Measurements from ENCODE around the gene ARHGAP6. TPM values are rescaled to one million over a fixed set of nuclear protein-coding genes. Genes with fewer than 3 reads are reported as not detected.
A peak's percentile ranks its signal among the peaks of the same experiment; 100 is the strongest.
"Not testable (repeated sequence)": the region's sequence is repeated elsewhere in the genome, so short reads cannot be mapped to it uniquely, and the experiment has no call there.

ARHGAP6 gene
- polyA plus RNA-seq, 2 of the 4 experiments (the other 2 are of a cell fraction): 0.04 TPM; not detected in 1

DNA sequence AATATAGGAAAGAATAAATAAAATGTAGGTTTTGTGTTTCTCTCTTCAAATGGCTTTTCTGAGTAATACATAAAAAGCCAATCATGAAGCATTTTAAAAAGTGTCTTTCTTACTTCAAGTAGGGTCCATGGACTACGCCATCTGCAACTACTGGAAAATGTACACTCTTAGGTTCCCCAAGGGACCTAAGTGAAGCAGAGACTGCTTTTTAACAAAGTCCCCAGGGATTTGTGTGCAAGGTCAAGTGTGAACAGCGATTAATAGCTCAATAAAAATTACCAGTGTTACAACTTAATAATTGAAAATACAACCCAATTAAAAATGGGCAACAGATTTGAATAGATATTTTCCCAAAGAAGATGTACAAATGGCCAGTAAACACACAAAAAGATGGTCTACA is 84.9 kb downstream of the ARHGAP6 start:
- H3K4me3 ChIP-seq: no peak overlapping the region
- no peak for ATAC-seq
- no peaks in the 10 kb centered on the region for H3K4me1 ChIP-seq
- ChIA-PET POLR2A (no interaction called here), CTCF (no interaction called here)
- H3K9me3 ChIP-seq: no peaks in the 10 kb centered on the region
- no peak overlapping the region for H3K4me2 ChIP-seq
- FAIRE-seq: peak; percentile 98
- no peak overlapping the region for H3K27ac ChIP-seq
- no peak for TF ChIP-seq NR3C1 (IDR thresholded peaks at IDR 0.05)
- no peak for TF ChIP-seq CEBPB (IDR thresholded peaks at IDR 0.05)
- TF ChIP-seq SREBF2 (IDR thresholded peaks at IDR 0.05): no peak
- no peak for TF ChIP-seq JUN (IDR thresholded peaks at IDR 0.05)
- TF ChIP-seq ZFP36 (IDR thresholded peaks at IDR 0.05; ENCODE audit: borderline replicate concordance, partially characterized antibody): no peak
- TF ChIP-seq EHF (CRISPR knock-in tag; IDR thresholded peaks at IDR 0.05): no peak
- no peak for TF ChIP-seq MAFK (IDR thresholded peaks at IDR 0.05; ENCODE audit: partially characterized antibody)
- no peak for TF ChIP-seq SMC3 (IDR thresholded peaks at IDR 0.05)
- TF ChIP-seq KDM5A (IDR thresholded peaks at IDR 0.05): no peak
- TF ChIP-seq MAZ (IDR thresholded peaks at IDR 0.05; ENCODE audit: borderline replicate concordance, low read depth, low read length): no peak
- DNase-seq (ENCODE audit: low read depth in 1 of 2, low spot score in 1 of 2): no peak
- 29% methylated on average over 2 of the region's 2 CpGs for WGBS (ENCODE audit: missing lambda C conversion rate)

DNA sequence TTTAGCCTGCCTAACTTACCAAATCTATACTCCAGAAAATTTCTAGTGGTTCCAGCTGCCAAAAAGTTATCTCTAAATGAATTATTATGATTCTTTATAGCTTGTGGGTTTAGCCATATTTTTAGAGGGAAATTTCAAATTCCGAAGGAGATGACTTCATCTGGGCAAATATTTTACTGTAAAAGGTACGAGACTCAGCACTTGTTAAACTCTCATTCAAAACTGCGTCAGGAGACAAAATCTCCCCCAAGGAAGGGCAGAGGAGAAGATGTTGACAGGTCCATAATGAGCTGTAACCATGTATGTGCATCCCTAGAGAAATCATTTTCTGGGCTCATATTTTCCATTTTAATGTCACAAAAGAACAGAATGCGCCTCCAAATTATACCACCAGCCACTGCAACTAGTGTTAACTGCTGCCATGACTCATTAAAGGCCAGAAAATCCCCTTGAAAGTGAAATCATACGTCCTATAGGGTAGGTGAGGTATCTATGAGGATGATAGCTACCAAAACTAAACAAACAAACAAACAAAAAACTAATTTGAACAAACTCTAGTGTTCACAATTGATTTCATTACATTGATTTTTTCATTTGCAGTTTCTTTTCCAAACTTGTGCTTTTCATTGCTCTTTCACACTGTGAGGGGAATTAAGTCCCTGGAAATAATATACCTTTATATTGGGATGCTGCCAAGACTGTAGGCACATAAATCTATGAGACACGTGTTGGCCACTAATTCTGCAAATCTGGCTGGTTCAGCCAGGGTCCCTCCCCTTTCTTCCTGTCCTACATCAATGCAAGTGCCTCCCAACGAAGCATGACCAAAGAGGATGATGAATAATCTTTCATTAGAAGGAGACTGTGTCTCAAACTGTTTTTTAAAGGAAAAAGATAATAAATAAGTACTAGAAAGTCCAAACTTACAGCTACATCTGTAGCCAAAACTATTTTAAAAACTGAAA is 85.8 kb downstream of the ARHGAP6 start:
- Histone ChIP-seq H3K4me3 (no peak overlapping the region), H3K27ac (no peak overlapping the region), H3K9me3 (no peaks in the 10 kb centered on the region), H3K4me2 (no peak overlapping the region), H3K4me1 (no peaks in the 10 kb centered on the region)
- ATAC-seq: no peak
- DNase-seq (ENCODE audit: low read depth in 1 of 2, low spot score in 1 of 2): no peak
- CTCF ChIA-PET: interaction anchor here (0.7 kb wide), 1 partner anchor 811 kb away, joined by 3 read pairs; no protein-coding TSS in a partner anchor
- 11% methylated on average over 7 of the region's 7 CpGs for WGBS (ENCODE audit: missing lambda C conversion rate)
- POLR2A ChIA-PET: no interaction called here
- TF ChIP-seq POLR2A (IDR thresholded peaks at IDR 0.05; ENCODE audit: low read length) (no peak), BHLHE40 (IDR thresholded peaks at IDR 0.05; ENCODE audit: low read depth, low read length) (no peak), HOXB13 (CRISPR knock-in tag; IDR thresholded peaks at IDR 0.05; ENCODE audit: low read depth) (no peak), CHD4 (IDR thresholded peaks at IDR 0.05; ENCODE audit: borderline replicate concordance) (no peak), ATOH8 (CRISPR knock-in tag; IDR thresholded peaks at IDR 0.05; ENCODE audit: low read depth) (no peak), TFCP2L1 (CRISPR knock-in tag; IDR thresholded peaks at IDR 0.05) (no peak), GATA3 (IDR thresholded peaks at IDR 0.05; ENCODE audit: borderline replicate concordance) (no peak), RFX5 (IDR thresholded peaks at IDR 0.05) (no peak)
- TF ChIP-seq, protein P1, sequence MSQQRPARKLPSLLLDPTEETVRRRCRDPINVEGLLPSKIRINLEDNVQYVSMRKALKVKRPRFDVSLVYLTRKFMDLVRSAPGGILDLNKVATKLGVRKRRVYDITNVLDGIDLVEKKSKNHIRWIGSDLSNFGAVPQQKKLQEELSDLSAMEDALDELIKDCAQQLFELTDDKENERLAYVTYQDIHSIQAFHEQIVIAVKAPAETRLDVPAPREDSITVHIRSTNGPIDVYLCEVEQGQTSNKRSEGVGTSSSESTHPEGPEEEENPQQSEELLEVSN (IDR thresholded peaks at IDR 0.05; ENCODE audit: borderline replicate concordance, low read depth): no peak
- no peak for FAIRE-seq

DNA sequence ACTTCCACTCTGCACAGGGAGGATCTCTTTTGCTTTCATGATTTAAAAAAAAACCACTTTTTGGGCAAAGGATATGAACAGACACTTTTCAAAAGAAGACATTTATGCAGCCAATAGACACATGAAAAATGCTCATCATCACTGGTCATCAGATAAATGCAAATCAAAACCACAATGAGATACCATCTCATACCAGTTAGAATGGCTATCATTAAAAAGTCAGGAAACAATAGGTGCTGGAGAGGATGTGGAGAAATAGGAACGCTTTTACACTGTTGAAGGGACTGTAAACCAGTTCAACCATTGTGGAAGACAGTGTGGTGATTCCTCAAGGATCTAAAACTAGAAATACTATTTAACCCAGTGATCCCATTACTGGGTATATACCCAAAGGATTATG is 87.4 kb downstream of the ARHGAP6 start:
- FAIRE-seq; H3K4me2 ChIP-seq; H3K27ac ChIP-seq; ATAC-seq; CTCF ChIA-PET; H3K4me1 ChIP-seq; H3K9me3 ChIP-seq; POLR2A ChIA-PET; H3K4me3 ChIP-seq; DNase-seq (ENCODE audit: low read depth in 1 of 2, low spot score in 1 of 2): not testable (repeated sequence)
- 0% methylated on average over 1 of the region's 1 CpG for WGBS (ENCODE audit: missing lambda C conversion rate)

- Histone ChIP-seq H3K4me3 (no peak overlapping the region), H3K27ac (no peak overlapping the region), H3K4me1 (no peaks in the 10 kb centered on the region), H3K4me2 (no peak overlapping the region), H3K9me3 (no peaks in the 10 kb centered on the region)
- TF ChIP-seq NPAS2 (CRISPR knock-in tag; IDR thresholded peaks at IDR 0.05; ENCODE audit: borderline replicate concordance): no peak
- TF ChIP-seq, protein P1 (IDR thresholded peaks at IDR 0.05; ENCODE audit: borderline replicate concordance, low read depth): no peak
- no peak for TF ChIP-seq HOXB5 (CRISPR knock-in tag; IDR thresholded peaks at IDR 0.05)
- no peak for TF ChIP-seq ESRRA (IDR thresholded peaks at IDR 0.05; ENCODE audit: borderline replicate concordance, low read length)
- no peak for TF ChIP-seq ZC3H11A (IDR thresholded peaks at IDR 0.05)
- TF ChIP-seq NFE2L2 (conservative IDR thresholded peaks at IDR 0.05; ENCODE audit: low read length): no peak
- TF ChIP-seq HOXB13 (CRISPR knock-in tag; IDR thresholded peaks at IDR 0.05; ENCODE audit: low read depth): no peak
- no peak for TF ChIP-seq CHD2 (IDR thresholded peaks at IDR 0.05; ENCODE audit: low read length, partially characterized antibody)
- no peak for TF ChIP-seq HOXA7 (CRISPR knock-in tag; IDR thresholded peaks at IDR 0.05)
- TF ChIP-seq, protein P2, sequence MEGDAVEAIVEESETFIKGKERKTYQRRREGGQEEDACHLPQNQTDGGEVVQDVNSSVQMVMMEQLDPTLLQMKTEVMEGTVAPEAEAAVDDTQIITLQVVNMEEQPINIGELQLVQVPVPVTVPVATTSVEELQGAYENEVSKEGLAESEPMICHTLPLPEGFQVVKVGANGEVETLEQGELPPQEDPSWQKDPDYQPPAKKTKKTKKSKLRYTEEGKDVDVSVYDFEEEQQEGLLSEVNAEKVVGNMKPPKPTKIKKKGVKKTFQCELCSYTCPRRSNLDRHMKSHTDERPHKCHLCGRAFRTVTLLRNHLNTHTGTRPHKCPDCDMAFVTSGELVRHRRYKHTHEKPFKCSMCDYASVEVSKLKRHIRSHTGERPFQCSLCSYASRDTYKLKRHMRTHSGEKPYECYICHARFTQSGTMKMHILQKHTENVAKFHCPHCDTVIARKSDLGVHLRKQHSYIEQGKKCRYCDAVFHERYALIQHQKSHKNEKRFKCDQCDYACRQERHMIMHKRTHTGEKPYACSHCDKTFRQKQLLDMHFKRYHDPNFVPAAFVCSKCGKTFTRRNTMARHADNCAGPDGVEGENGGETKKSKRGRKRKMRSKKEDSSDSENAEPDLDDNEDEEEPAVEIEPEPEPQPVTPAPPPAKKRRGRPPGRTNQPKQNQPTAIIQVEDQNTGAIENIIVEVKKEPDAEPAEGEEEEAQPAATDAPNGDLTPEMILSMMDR (IDR thresholded peaks at IDR 0.05): no peak
- TF ChIP-seq POLR2A (IDR thresholded peaks at IDR 0.05; ENCODE audit: low read length): no peak
- TF ChIP-seq EHF (CRISPR knock-in tag; IDR thresholded peaks at IDR 0.05): no peak
- WGBS (ENCODE audit: missing lambda C conversion rate): 61% methylated on average over 3 of the region's 3 CpGs
- ChIA-PET CTCF (no interaction called here), POLR2A (no interaction called here)
- DNase-seq (ENCODE audit: low read depth in 1 of 2, low spot score in 1 of 2) (no peak), FAIRE-seq (no peak), ATAC-seq (no peak)
These were observed 88.1 kb downstream of the ARHGAP6 start for GRCh38 chrX:11577603-11578002.

Measured in A549 (cell line).